Measurements from ENCODE around the gene MIA.
"Not testable (repeated sequence)": the region's sequence is repeated elsewhere in the genome, so short reads cannot be mapped to it uniquely, and the experiment has no call there.

- not testable (repeated sequence) for TF ChIP-seq CTCF, POLR2A (IDR thresholded peaks at IDR 0.05)
Measured at GRCh38 chr19:40824916-40825315, 49.6 kb downstream of the MIA start.

Data from adrenal gland (tissue), 5 donors.